GM18858 (cell line): Measurements from ENCODE around the gene RPP25L.

Experiments used
- ATAC-seq: cut with Tn5 transposase; IDR thresholded peaks from one replicate; pipeline ENCODE4 v1.9.1; 2021; ENCODE audit not compliant: unreplicated experiment

The RPP25L gene

GRCh38 chr9:34612788-34613390 is 992 bp upstream of the RPP25L start:
- no peak for ATAC-seq

- ATAC-seq = no peak
Measured at GRCh38 chr9:34611251-34611810, 566 bp downstream of the RPP25L start.

- ATAC-seq = no peak
Measured at GRCh38 chr9:34610434-34611206, 1.3 kb downstream of the RPP25L start.

- no peak for ATAC-seq
Measured at GRCh38 chr9:34607331-34607730, 4.6 kb downstream of the RPP25L start.

GRCh38 chr9:34606905-34607304 is 5.0 kb downstream of the RPP25L start:
- ATAC-seq = no peak

- no peak for ATAC-seq
Measured at GRCh38 chr9:34606190-34606589, 5.7 kb downstream of the RPP25L start.

GRCh38 chr9:34603610-34604231 is 8.2 kb downstream of the RPP25L start:
- ATAC-seq = no peak

- no peak for ATAC-seq
Measured at GRCh38 chr9:34601937-34602573, 9.8 kb downstream of the RPP25L start.

GRCh38 chr9:34600908-34601307 is 11.0 kb downstream of the RPP25L start:
- ATAC-seq = no peak

GRCh38 chr9:34599546-34599945 is 12.4 kb downstream of the RPP25L start:
- no peak for ATAC-seq

GRCh38 chr9:34594177-34594576 is 17.7 kb downstream of the RPP25L start:
- no peak for ATAC-seq

- no peak for ATAC-seq
Measured at GRCh38 chr9:34592895-34593601, 18.8 kb downstream of the RPP25L start.

- ATAC-seq = no peak
Measured at GRCh38 chr9:34591917-34592866, 19.7 kb downstream of the RPP25L start.

- ATAC-seq = no peak
Measured at GRCh38 chr9:34591248-34591916, 20.5 kb downstream of the RPP25L start.

GRCh38 chr9:34590381-34591247 is 21.3 kb downstream of the RPP25L start:
- no peak for ATAC-seq

- ATAC-seq = no peak
Measured at GRCh38 chr9:34589636-34590380, 22.1 kb downstream of the RPP25L start, which contains the start of gene CNTFR. TSS of gene CNTFR (minus strand) at chr9:34589724. CDS start at chr9:34568981, 20,743 bp downstream.
